Measurements from ENCODE around the gene EIF3K. TPM values are rescaled to one million over a fixed set of nuclear protein-coding genes. Genes with fewer than 3 reads are reported as not detected.

Gene EIF3K
- total RNA-seq, 1 donor from 2014 or later, result 598 TPM

- Histone ChIP-seq H3K4me1 (peaks cover 100% of the 10 kb centered on the region), H3K27ac (replicated peaks) (peak overlapping the region; percentile 95), H3K36me3 (no peaks in the 10 kb centered on the region), H3K4me3 (peak overlapping the region; percentile 48), H3K27me3 (ENCODE audit: low read depth) (no peaks in the 10 kb centered on the region), H3K9me3 (replicated peaks) (no peaks in the 10 kb centered on the region)
- no peak for TF ChIP-seq CTCF (IDR thresholded peaks at IDR 0.05; ENCODE audit: borderline replicate concordance)
- intact Hi-C loops (cut with micrococcal nuclease), result no loop called here
- DNase-seq, result no peak
Observed at GRCh38 chr19:38663156-38663651, 44.2 kb downstream of the EIF3K start.

- H3K4me3 ChIP-seq, result peak overlapping the region; percentile 48
- TF ChIP-seq CTCF (IDR thresholded peaks at IDR 0.05; ENCODE audit: borderline replicate concordance), result no peak
- no peaks in the 10 kb centered on the region for H3K9me3 ChIP-seq (replicated peaks)
- peak overlapping the region; percentile 95 for H3K27ac ChIP-seq (replicated peaks)
- peaks cover 100% of the 10 kb centered on the region for H3K4me1 ChIP-seq
- intact Hi-C loops (cut with micrococcal nuclease), result no loop called here
- peak; percentile 70 for DNase-seq
- no peaks in the 10 kb centered on the region for H3K27me3 ChIP-seq (ENCODE audit: low read depth)
- no peaks in the 10 kb centered on the region for H3K36me3 ChIP-seq
Observed at GRCh38 chr19:38663957-38664502, 45.0 kb downstream of the EIF3K start.

DNA sequence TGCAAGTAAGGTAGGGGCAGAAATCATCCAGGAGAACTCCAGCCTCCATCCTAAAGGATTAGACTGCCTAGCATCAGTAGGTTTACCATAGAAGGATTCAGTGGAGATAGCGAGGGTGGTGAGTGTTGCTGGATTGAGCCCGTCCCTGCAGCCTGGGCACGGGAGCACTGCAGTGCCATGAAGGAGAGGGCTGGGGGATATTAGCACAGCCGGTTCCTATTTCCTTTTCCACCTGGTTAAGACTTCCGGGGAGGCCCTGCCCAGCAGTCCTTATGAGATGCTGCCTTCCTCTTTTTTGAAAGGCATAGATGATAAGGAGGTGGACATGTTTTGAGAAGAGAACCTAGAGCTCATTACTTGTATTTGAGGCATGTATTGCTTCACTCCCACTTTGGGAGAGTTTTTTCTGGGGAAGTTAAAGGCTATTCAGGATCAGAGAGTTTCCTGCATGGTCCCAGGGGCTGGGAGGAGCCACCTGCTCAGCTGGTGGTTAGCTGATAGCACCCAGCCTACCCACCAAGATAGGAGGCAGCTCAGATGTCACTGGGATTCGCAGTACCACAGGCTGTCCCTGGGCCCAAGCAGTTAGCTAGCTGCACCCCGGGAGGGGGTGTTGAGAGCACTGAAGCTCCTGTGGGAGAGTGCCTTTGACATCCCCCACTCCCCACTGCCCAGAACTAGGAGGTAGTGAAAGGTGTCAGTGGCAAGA, 45.7 kb downstream of the EIF3K start:
- TF ChIP-seq CTCF (IDR thresholded peaks at IDR 0.05; ENCODE audit: borderline replicate concordance), result no peak
- peak overlapping the region; percentile 95 for H3K27ac ChIP-seq (replicated peaks)
- no peaks in the 10 kb centered on the region for H3K9me3 ChIP-seq (replicated peaks)
- no peaks in the 10 kb centered on the region for H3K36me3 ChIP-seq
- no peak for DNase-seq
- intact Hi-C loops (cut with micrococcal nuclease), result no loop called here
- H3K4me1 ChIP-seq, result peaks cover 100% of the 10 kb centered on the region
- no peaks in the 10 kb centered on the region for H3K27me3 ChIP-seq (ENCODE audit: low read depth)
- H3K4me3 ChIP-seq, result peak overlapping the region; percentile 48

DNA sequence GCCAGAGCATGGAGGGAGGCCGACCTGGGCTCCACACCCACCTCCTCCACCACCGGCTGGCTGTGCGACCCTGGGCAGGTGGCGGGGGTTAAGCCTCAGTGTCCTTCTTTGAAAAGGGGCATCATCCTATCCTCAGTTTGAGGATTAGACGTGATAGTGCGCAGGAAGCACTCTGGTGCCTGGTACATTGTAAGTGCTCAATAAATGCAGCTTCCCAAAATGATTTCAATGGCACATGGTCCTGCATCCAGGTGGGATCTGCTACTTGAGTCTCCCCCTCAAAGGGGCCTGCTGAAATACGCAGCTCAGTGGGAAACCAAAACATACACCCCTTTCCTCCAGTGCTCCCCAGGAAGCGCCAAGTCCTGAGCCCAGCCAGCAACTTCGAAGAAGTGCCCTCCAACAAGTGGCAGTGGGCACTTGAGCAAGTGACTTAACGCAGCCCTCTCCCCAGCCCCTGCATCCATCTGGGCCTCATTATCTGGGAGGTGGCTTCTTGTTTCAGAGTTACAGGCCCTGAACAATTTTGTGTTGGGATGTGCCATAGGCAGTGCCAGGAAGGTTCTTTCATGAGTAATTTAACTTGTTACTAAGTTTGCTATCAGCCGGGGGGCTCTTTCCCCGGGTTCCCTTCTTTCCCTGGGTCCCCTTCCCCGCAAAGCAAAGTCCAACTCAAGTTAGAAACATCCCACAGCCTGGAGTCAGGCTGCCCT, 46.4 kb downstream of the EIF3K start:
- peaks cover 100% of the 10 kb centered on the region for H3K4me1 ChIP-seq
- H3K4me3 ChIP-seq, result peak overlapping the region; percentile 48
- no peak for DNase-seq
- H3K27me3 ChIP-seq (ENCODE audit: low read depth), result no peaks in the 10 kb centered on the region
- peak overlapping the region; percentile 95 for H3K27ac ChIP-seq (replicated peaks)
- no peak for TF ChIP-seq CTCF (IDR thresholded peaks at IDR 0.05; ENCODE audit: borderline replicate concordance)
- no peaks in the 10 kb centered on the region for H3K9me3 ChIP-seq (replicated peaks)
- H3K36me3 ChIP-seq, result no peaks in the 10 kb centered on the region
- intact Hi-C loops (cut with micrococcal nuclease), result no loop called here

GRCh38 chr19:38665950-38666662, 47.1 kb downstream of the EIF3K start:
- Histone ChIP-seq H3K4me1 (peaks cover 100% of the 10 kb centered on the region), H3K36me3 (no peaks in the 10 kb centered on the region), H3K27ac (replicated peaks) (peak overlapping the region; percentile 95), H3K27me3 (ENCODE audit: low read depth) (no peaks in the 10 kb centered on the region), H3K9me3 (replicated peaks) (no peaks in the 10 kb centered on the region), H3K4me3 (peak overlapping the region; percentile 48)
- intact Hi-C loops (cut with micrococcal nuclease), result no loop called here
- TF ChIP-seq CTCF (IDR thresholded peaks at IDR 0.05; ENCODE audit: borderline replicate concordance), result no peak
- peak; percentile 73 for DNase-seq
